HepG2 (cell line): Measurements from ENCODE around the gene GPR89A. TPM values are rescaled to one million over a fixed set of nuclear protein-coding genes. Genes with fewer than 3 reads are reported as not detected.
A peak's percentile ranks its signal among the peaks of the same experiment; 100 is the strongest.

Experiments
- ASH2L ChIP-seq: fragments of 300-600, 200-600 bp; sonication (generic); IDR thresholded peaks from 2 replicates; pipeline ENCODE4 v1.7.0; 2017; ENCODE audit warnings: low read depth, mild to moderate bottlenecking, moderate library complexity, mixed read lengths, low read length; ENCODE audit not compliant: insufficient read length
- BCLAF1 ChIP-seq: fragments of 450-650 bp; IDR thresholded peaks from 2 replicates; pipeline ENCODE4 v1.6.1; 2017; ENCODE audit warnings: mild to moderate bottlenecking
- DRAP1 ChIP-seq: IDR thresholded peaks from 2 replicates; pipeline ENCODE4 v1.6.1; 2016; ENCODE audit warnings: missing genetic modification reagents, missing compliant biosample characterization
- EEA1 ChIP-seq: sonication (generic); formaldehyde crosslinking; IDR thresholded peaks from 2 replicates; pipeline ENCODE4 v1.5.1; 2020; ENCODE audit warnings: mild to moderate bottlenecking, missing genetic modification reagents, borderline replicate concordance
- GATAD2A ChIP-seq: IDR thresholded peaks from 2 replicates; pipeline ENCODE4 v1.6.1; 2016
- GMEB2 ChIP-seq: IDR thresholded peaks from 2 replicates; pipeline ENCODE4 v1.6.1; 2016; ENCODE audit warnings: missing biosample characterization, missing genetic modification reagents, low read depth
- HDAC6 ChIP-seq: fragments of 200-600 bp; sonication (generic); IDR thresholded peaks from 2 replicates; pipeline ENCODE4 v1.7.0; 2017; ENCODE audit warnings: mild to moderate bottlenecking, antibody characterized with exemption, low read length, low read depth
- MED13 ChIP-seq: sonication (generic); formaldehyde crosslinking; IDR thresholded peaks from 2 replicates; pipeline ENCODE4 v1.5.0; 2020; ENCODE audit warnings: missing genetic modification reagents
- NR3C1 ChIP-seq: sonication (generic); formaldehyde crosslinking; IDR thresholded peaks from 2 replicates; pipeline ENCODE4 v1.4.0; 2020; ENCODE audit warnings: missing genetic modification reagents
- RXRB ChIP-seq: IDR thresholded peaks from 2 replicates; pipeline ENCODE4 v1.6.1; 2016; ENCODE audit warnings: borderline replicate concordance, missing genetic modification reagents, missing compliant biosample characterization
- ZBTB1 ChIP-seq: sonication (generic); formaldehyde crosslinking; IDR thresholded peaks from 2 replicates; pipeline ENCODE4 v1.4.0; 2020; ENCODE audit warnings: missing genetic modification reagents, borderline replicate concordance
- ZBTB2 ChIP-seq: sonication (generic); formaldehyde crosslinking; IDR thresholded peaks from 2 replicates; pipeline ENCODE4 v1.8.0; 2022; ENCODE audit warnings: low read depth, missing genetic modification reagents
- ZKSCAN8 ChIP-seq: IDR thresholded peaks from 2 replicates; pipeline ENCODE4 v1.6.1; 2016; ENCODE audit warnings: borderline replicate concordance, missing genetic modification reagents, missing compliant biosample characterization
- ZNF24 ChIP-seq: fragments of 450-650 bp; IDR thresholded peaks from 2 replicates; pipeline ENCODE4 v1.6.1; 2017; ENCODE audit warnings: antibody characterized with exemption, mild to moderate bottlenecking
- ZNF33B ChIP-seq: sonication (generic); formaldehyde crosslinking; IDR thresholded peaks from 2 replicates; pipeline ENCODE4 v1.5.1; 2020; ENCODE audit warnings: mild to moderate bottlenecking, missing genetic modification reagents
- ZNF34 ChIP-seq: sonication (generic); formaldehyde crosslinking; IDR thresholded peaks from 2 replicates; pipeline ENCODE4 v1.4.0; 2020; ENCODE audit warnings: mild to moderate bottlenecking, missing genetic modification reagents, borderline replicate concordance
- ZNF501 ChIP-seq: sonication (generic); formaldehyde crosslinking; IDR thresholded peaks from 2 replicates; pipeline ENCODE4 v1.5.1; 2020; ENCODE audit warnings: mild to moderate bottlenecking, moderate library complexity, missing genetic modification reagents
- ZNF572 ChIP-seq: sonication (generic); formaldehyde crosslinking; IDR thresholded peaks from 2 replicates; pipeline ENCODE4 v1.5.1; 2020; ENCODE audit warnings: mild to moderate bottlenecking, missing genetic modification reagents
- ZNF747 ChIP-seq: sonication (generic); formaldehyde crosslinking; IDR thresholded peaks from 2 replicates; pipeline ENCODE4 v1.8.1; 2023; ENCODE audit warnings: missing genetic modification reagents, mild to moderate bottlenecking, borderline replicate concordance
- ZNF770 ChIP-seq: sonication (generic); formaldehyde crosslinking; IDR thresholded peaks from 2 replicates; pipeline ENCODE4 v1.5.0; 2020; ENCODE audit warnings: mild to moderate bottlenecking, missing genetic modification reagents
- polyA plus RNA-seq, 8 experiments: library from polyadenylated mRNA; depleted of rRNA in 3 of 8; stranded (reverse) in 7 of 8; unstranded in 1 of 8; fragments of >200 nt; fragmentation: Illumina TruSeq in 4 of 8; extraction: Trizol in 4 of 8; gene quantifications; 2 replicates each; pipeline versions ENCODE4 v1.2.1 to v1.2.3, GENCODE V29; 2011 to 2016; ENCODE audit warnings: low read depth in 4 of 8, missing spikeins in 1 of 8, mixed read lengths in 1 of 8; ENCODE audit not compliant: insufficient read depth in 1 of 8
- total RNA-seq, 5 experiments: library from RNA; depleted of rRNA; stranded (reverse); fragments of >200 nt; fragmentation: Illumina TruSeq; extraction: Trizol; gene quantifications; 2 replicates each; pipeline ENCODE4 v1.2.3, GENCODE V29; 2016; ENCODE audit warnings: low read depth in 1 of 5

GPR89A gene
- total and polyA plus RNA-seq, 2 of the 13 experiments (the other 11 are each of a cell fraction or from before 2014, with no cell fraction given): 23.4 to 32.6 TPM

- TF ChIP-seq ZNF770 (CRISPR knock-in tag) (peak; percentile 50; the same call in 1 of the 2 replicates), BCLAF1 (no peak), HDAC6 (no peak), MED13 (0 out of 2 replicates have a peak, but pooled peaks have one; percentile 47), GMEB2 (CRISPR knock-in tag) (no peak), ZNF24 (no peak), ZNF34 (no peak), DRAP1 (CRISPR knock-in tag) (peak; percentile 52; the same call in 1 of the 2 replicates), GATAD2A (peak; percentile 68), ZBTB2 (CRISPR knock-in tag) (no peak), ZBTB1 (CRISPR knock-in tag) (no peak), ZKSCAN8 (CRISPR knock-in tag) (no peak), ZNF747 (no peak), EEA1 (no peak), ZNF572 (CRISPR knock-in tag) (no peak), ASH2L (no peak), ZNF501 (CRISPR knock-in tag) (peak; percentile 31; the same call in 1 of the 2 replicates), ZNF33B (CRISPR knock-in tag) (no peak), NR3C1 (no peak), RXRB (CRISPR knock-in tag) (peak; percentile 96)
Observed at GRCh38 chr1:145707183-145707867, 99.5 kb downstream of the GPR89A start, which contains the start of gene PDZK1 (continued).
